NCI-H187 (cell line): ENCODE measurements around the gene NEDD4.
"Not testable (repeated sequence)": the region's sequence is repeated elsewhere in the genome, so short reads cannot be mapped to it uniquely, and the experiment has no call there.

Experiments used
- DNase-seq, 2 experiments: peaks; one replicate each; lab custom pipeline; 2025; lab: John Stamatoyannopoulos, UW

NEDD4 gene

DNA sequence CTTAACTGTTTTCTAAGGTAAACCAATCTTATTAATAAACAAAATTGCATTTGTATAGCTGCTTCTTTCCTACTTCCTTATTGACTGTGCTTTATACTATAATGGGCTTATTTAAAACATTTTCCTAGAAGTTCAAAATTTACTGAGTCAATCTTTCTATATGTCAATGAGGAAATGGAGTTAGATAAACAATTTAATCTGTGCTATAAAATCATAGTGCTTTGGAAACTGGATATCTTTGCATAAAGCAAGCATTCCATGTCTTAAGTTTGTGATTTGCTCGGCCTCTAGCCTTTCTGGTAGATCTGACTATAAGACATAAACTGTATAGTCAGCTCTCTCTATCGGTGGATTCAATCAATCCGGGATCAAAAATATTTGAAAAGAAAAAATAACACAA is 99.6 kb downstream of the NEDD4 start:
- no peak for DNase-seq

DNA sequence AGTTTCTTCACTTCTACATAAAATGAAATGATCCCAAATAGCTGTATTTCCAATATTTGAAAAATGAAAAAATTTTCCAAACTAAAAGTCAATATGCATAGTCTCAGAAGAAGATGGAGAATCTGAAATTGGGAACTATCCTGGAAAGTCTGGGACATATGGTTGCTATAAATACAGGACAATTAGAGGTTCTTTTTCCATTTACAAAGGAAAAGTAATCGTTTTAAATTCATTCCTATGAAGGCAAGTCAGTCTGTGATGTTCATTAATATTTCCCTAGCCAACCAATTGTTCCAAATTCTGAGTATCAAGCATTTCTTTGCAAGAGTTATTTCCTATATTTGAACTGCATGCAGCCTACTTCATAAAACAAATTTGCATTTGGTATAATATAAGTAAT is 102.2 kb downstream of the NEDD4 start:
- no peak for DNase-seq

DNA sequence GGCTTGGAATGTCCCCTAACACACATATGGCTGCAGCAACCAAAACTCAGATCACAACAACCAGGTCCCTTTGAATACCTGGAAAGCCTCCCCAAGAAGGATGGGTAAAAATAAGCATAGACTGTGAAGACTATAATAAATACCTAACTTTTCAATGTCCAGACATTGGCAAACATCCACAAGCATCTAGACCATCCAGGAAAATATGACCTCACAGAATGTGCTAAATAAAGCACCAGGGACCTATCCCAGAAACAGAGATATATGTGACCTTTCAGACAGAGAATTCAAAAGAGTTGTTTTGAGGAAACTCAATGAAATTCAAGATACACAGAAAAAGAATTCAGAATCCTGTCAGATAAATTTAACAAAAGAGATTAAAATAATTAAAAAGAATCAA is 109.2 kb downstream of the NEDD4 start:
- no peak for DNase-seq

DNA sequence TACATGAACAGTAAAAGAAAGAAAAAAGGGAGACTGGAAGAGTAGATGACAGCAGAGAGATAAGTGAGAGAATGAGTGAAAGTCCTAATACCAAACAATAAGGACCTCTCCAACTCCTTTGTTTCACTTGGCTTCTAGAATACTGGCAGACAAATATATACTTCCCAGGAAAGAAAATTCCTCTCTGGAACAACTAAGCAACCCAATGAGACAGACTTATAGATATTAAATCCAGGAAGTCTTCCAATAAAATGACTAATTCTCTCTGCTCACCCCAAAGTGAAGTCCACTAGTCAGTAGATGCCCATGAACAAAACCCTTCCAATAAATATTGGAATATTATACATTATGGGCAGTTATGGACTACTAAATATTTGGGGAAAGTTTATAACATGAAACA is 114.2 kb downstream of the NEDD4 start:
- DNase-seq: no peak

DNA sequence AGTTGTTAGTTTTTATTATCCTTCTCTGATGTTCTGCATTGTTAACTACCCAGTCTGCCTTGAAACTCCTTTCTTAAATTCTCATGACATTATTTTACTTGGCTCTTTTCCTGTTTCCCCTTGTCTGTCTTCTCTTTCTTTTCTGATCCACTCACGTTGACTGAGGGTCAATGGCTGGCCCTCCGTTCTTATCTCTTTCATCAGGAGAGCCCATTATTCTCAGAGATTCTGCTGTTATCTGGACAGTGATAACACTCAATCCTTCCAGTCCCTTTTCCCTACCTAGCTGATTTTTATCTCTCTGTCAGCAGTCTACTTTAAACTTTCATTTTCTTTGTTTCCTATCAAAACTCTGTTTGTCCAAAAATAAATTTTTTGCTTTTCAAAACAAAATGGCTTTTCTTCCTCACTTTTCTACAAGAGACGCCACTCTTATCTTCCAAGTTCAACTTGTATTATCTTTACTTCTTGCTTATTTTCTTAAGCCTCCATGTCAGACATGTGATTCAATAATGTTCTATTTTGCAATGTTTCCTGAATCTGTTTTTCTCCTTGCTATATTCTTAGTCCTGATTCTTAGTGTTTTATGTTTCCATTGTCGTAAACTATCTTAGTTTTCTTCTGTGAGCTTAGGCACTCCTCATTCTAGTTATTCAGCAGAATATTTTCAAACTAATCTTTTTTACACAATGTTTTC is 120.2 kb downstream of the NEDD4 start:
- DNase-seq: no peak

DNA sequence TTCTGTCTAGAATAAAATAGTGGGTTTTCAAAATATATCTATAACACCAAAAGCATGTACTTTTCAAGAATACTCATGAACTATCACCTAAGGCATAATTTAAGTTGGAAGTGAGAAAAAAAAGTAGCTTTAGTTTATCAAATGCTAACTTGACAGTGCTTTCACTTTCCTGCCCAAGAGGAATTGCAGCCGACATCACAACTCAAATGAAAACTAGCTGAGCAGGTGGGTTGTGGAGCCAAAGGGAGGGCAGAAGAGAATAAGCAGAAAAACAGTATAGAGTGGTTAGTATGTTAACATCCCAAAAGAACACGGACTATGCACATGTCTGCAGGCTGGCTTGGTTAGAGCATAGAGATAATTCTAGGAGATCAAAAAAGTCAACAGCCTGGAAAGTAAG is 120.9 kb downstream of the NEDD4 start:
- DNase-seq: no peak

DNA sequence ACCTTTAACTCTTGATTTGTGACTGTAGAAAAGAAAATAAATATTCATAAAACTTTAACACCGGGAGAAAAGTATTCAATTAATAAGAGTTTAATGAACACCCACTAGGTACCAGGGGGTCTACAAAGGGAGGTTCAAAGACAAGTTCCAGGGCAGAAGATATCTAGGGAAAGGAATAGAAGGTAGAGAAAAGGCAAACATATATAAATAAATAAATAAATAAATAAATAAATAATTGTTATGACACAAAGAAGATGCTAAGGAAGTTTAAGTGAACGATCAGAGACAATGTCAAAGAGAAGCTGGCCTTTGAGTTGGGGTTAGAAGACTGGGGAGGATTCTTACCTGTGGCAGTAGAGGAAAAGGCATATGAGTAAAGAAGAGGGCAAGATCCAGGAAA is 123.8 kb downstream of the NEDD4 start:
- DNase-seq: no peak

DNA sequence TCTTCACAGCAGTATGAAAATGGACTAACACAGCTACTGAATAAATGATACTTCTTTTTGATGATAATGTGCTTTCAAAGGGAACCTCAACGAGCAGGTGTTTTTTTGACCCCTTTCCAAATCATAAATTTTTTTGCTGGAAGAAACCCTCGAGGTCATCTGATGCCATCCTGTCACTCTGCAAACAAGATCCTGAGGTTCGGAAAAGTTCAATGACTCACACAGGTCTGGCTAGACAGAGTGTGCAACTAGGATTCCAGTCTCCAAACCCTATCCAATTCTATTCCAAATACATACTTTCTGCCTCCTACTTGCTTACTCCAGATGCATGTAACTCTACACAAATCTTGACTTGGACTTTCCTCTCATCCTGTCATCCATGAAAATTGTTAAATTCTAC is 124.7 kb downstream of the NEDD4 start:
- no peak for DNase-seq

DNA sequence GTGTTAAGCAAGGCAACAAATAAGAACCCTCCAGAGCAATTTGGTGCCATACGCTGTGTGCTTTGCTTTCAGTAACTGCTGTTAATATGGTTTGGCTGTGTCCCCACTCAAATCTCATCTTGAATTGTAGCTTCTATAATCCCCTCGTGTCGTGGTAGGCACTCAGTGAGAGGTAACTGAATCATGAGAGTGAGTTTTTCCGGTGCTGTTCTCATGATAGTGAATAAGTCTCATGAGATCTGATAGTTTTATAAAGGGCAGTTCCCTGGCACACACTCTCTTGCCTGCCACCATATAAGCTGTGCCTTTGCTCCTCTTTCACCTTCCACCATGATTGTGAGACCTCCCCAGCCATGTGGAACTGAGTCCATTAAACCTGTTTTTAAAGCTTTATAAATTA is 125.1 kb downstream of the NEDD4 start:
- not testable (repeated sequence) for DNase-seq

DNA sequence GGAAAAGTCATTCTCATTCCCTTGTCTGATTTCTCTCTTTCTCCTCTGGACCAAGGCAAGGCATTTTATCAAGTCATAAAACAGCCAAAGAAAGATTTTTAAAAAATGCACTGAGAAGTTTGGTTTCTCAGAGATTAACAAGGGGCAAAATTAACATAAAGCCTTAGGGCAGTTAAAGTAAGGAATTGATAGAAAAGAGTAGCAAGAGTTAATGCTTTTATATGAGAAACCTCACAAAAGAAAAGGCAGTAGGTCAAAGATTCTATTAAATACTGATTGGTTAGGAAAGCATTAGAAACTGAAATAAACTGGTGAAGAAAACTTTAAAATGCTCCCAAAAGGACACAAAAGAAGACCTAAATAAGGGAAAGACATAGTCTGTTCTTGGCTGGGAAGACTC is 129.5 kb downstream of the NEDD4 start:
- no peak for DNase-seq

DNA sequence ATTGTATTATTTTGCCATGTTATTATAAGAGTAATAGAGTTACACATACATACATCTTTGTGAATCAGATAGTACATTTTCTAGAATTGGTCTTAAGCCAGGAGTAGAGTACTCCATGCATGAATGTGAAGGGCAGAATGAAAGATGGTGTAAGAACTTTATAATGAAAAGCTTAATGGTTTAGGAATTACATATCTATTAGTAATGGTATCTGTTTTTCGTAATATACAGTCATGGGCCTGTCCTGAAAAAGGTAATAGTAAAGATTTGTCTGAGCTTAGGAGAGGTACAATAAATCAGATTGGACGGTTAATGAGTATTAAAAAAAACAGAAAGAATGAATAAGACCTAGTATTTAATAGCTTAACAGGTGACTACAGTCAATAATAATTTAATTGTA is 132.3 kb downstream of the NEDD4 start:
- DNase-seq: no peak

DNA sequence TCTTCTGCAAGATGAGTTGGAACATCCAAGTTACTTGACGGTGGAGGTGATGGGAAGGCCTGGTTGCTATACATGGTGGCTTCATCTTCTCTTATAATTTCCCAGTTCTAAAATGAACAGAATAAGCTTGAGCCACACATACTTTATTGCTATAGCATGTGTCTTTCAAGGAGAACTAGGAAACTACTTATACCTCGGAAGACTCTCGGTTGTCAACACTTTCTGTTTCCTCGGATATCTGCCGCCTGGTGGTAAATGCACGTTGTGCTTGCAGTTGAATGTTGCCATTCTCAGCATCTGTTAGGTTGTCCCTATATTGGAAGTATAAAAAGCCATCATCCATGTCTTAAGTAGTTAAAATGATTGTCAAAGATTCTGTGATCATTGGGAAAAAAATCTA is 132.9 kb downstream of the NEDD4 start:
- no peak for DNase-seq

DNA sequence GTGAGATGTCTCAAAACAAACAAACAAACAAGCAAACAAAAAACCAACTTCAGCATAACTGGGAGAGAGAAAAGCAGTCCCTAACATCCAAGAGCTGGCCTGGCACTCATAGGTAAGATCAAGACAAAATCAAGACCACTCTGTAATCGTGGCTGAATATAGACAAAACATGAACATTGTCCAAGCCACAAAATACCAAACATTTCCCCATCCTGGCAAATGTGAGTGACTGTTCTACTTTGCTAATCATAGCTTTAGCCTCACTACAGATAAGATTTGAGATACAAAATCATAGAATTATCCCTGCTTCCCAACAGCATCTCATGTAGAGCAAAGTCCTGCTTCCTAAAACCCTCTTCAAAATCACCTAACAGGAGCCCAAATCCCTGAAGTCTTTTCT is 133.7 kb downstream of the NEDD4 start:
- no peak for DNase-seq

DNA sequence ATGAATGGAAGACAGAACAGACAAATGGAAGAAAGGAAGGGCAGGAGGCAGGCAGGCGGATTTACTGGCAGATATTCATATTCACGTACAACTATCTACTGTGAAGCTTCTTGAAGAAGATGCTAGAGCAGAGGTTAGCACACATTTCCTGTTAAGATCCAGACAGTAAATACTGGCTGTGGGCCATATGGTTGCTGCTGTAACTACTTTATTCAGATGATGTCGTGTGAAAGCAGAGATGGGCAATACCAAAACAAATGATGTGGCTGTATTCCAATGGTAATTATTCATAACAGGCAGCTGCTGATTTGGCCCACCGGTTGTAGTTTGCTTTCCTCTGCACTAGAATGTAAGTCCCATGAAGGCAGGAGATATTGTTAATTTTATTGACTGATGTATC is 134.8 kb downstream of the NEDD4 start:
- DNase-seq: no peak

DNA sequence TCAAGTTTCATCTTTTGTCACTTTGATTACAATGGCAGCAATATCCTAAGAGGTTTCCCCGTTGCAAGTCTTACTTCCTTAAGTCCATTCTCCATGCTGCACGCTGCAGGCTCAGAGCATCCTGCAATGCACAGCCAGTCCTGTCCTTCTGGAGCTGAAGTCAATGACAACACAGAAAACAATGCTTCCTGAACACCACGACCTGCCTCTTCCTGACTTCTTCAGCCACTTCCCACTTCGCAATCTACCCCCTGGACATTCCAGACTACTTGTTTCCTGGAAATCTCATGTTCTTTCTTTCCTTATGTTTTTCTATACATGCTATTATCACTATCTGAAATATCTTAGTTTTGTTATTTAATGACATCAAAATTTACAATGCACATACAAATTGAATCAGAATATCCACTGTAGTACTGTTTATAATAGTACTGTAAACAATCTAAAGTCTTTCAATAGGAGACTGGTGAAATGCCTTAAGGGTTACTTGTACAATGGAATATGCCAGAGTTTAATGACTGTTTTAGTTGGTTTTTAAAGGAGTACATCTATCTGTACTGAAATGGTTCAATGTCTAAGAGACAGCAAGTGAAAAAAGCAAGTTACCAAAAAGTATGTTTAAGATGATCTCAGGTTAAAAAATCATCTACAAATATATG is 136.8 kb downstream of the NEDD4 start:
- DNase-seq: no peak

DNA sequence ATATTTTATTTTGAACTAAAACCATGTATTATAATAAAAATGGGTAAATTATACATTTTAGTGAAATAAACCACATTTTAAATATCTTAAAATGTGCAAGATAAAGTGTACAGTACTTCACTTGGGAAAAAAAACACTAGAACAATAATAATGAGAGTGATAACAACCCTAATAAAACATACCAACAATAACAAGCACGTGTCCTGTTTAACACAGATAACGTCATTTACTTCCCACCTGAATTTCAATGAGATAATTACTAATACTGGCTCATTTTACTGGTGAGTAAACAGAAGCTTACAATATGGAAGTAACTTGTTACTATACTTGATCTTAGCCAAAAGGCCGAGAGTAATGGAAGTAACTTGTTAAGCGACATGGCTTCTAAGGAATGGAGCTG is 140.3 kb downstream of the NEDD4 start:
- DNase-seq: no peak

DNA sequence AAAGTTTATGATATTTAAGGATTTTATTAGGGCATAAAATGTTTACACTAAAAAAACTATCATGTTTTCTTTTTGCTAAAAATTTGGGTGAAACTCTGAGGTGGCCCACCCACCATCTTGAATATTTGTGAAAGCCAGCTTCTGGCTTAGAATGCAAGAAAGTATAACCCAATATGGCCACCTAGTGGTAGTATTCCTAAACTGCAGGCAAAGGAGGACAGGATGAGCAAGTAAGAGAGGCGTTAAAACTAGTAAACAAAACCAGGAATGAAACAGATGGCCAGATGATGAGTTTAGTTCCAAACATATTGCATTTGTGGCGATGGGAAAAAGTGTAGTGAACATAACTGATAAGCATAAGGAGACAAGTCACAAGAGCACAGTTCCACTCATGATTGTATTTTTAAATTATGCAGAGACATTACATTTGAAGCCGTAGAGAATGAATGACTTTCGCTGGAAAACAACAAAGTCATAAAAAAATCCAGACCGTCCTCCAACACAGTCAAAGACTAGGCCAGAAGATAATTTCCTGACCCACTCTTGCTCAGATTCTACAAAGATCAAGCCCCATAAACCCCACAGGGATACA is 147.2 kb downstream of the NEDD4 start:
- peak in 1 of 2 experiments; percentile 0 for DNase-seq

DNA sequence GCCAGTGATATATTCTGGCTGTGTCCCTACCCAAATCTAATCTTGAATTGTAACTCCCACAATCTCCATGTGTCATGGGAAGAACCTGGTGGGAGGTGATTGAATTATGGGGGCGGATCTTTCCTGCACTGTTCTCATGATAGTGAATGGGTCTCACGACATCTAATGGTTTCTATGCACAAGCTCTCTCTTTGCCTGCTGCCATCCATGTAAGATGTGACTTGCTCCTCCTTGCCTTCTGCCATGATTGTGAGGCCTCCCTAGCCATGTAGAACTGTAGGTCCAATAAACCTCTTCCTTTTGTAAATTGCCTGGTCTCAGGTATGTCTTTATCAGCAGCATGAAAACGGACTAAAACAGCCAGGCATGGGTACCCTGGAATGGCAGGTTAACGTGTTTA is 150.5 kb downstream of the NEDD4 start:
- DNase-seq: not testable (repeated sequence)

DNA sequence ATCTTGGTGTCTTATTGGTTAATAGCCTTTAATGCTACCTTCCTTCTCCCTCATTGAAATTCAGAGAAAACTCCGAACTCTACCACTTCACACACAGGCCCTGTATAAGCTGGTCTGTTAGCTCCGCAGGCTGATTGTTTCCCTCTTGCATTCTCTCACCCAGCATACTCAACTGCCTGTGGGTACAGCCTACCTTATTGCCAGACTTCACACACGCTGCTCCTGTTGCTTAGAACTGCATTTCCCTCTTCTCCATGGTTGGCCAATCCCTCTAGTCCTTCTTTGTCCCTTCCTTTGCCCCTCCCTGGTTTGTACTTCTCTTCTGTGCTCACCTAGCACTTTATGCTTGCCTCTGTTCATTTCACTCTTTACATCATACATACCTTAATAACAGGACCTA is 157.5 kb downstream of the NEDD4 start:
- no peak for DNase-seq

DNA sequence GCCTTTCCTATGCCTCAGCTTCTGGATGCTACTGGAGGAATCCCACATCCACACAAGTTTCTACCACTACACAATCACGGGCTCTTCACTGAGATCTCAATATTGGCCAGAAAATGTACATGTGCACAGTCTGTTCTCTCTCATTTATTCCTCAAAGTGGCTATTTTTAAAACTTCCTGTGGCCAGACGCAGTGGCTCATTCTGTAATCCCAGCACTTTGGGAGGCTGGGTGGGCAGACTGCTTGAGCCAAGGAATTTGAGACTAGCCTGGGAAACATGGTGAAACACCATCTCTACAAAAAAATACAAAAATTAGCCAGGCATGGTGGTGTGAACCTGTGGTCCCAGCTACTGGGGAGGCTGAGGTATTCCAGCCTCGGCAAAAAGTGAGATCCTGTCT is 159.1 kb downstream of the NEDD4 start:
- DNase-seq: no peak

DNA sequence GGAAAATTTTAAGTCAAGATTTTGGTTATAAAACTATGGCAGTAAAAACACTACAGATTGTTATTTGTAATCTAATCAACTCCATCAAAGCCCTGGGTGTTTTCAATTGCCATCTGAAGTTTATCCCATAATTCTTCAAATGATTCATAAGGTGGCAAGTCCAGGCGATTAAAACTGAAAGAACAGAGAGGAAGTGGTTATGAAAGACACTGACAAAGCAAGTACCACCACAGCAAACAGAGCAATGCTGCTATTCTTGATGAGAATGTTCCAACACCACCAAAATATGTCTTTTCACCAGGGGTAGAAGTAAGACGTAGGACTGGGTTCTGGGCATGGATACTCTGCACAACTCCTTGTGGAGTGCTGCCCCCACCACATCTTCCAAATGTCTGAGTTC is 163.6 kb downstream of the NEDD4 start:
- no peak for DNase-seq

DNA sequence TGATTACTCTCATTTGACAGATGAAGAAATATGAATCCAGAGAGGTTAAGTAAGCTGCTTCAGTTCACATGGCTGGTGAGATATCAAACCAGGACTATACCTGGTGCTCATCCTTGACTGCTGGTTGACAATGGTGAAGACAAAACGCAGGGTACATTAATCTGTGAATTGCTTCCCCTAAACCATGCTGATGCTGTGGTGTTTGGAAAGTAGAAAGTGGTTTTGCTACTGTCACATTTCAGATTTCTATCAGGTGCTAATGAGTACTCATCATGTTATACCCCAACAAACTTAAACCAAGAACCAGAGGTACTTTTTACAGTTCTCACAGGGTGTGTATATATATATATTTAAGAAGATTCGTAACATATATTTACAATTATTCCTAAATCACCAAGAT is 165.5 kb downstream of the NEDD4 start:
- DNase-seq: no peak

DNA sequence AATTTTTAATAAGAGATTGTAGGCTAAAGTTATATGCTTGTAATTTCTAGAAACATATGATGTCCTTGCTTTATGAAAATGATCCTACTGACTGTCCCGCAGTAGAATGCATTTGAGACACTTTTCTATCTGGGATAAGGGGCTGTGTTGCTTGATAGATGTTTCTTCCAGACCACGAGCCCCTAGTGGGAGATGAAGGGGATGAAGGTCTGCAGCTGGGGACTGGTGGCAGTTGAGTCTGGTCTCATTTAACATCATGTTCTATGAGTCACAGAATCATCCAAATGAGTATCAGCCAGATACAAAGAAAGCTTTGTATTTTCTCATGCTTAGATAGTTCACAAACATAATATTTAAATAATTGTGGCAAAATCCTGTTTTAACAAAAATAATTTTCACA is 166.2 kb downstream of the NEDD4 start:
- DNase-seq: no peak
